Suprapubic skin (tissue), 4 donors: ENCODE results near the gene TGFBR2. TPM values are rescaled to one million over a fixed set of nuclear protein-coding genes. Genes with fewer than 3 reads are reported as not detected.

Experiments
- DNase-seq, 2 donors: peaks; one replicate each; pipeline ENCODE4 v3.0.0-alpha.2; 2019; ENCODE audit warnings: low spot score in 2 of 2
- H3K27ac ChIP-seq: fragments of 200-600 bp; sonication (generic); one replicate; pipeline ENCODE4 v1.5.1; 2019
- H3K27me3 ChIP-seq: fragments of 200-600 bp; sonication (generic); one replicate; pipeline ENCODE4 v1.5.1; 2019
- H3K36me3 ChIP-seq: fragments of 200-600 bp; sonication (generic); one replicate; pipeline ENCODE4 v1.5.1; 2019
- H3K4me1 ChIP-seq: fragments of 200-600 bp; sonication (generic); one replicate; pipeline ENCODE4 v1.5.1; 2019
- H3K4me3 ChIP-seq: fragments of 200-600 bp; sonication (generic); one replicate; pipeline ENCODE4 v1.5.1; 2019; ENCODE audit warnings: mild to moderate bottlenecking
- H3K9me3 ChIP-seq: fragments of 200-600 bp; sonication (generic); one replicate; pipeline ENCODE4 v1.5.1; 2019
- EP300 ChIP-seq: sonication (generic); formaldehyde crosslinking; IDR thresholded peaks from one replicate; pipeline ENCODE4 v1.6.1; 2017; ENCODE audit warnings: antibody characterized with exemption
- POLR2A ChIP-seq, 2 donors: fragments of 450-650 bp; IDR thresholded peaks; one replicate each; pipeline ENCODE4 v1.6.1; 2017; ENCODE audit warnings: antibody characterized with exemption in 2 of 2, mild to moderate bottlenecking in 2 of 2, moderate library complexity in 2 of 2
- POLR2AphosphoS5 ChIP-seq, 3 donors: sonication (generic); formaldehyde crosslinking; IDR thresholded peaks; one replicate each; pipeline ENCODE4 v1.6.1; 2017; ENCODE audit warnings: antibody characterized with exemption in 3 of 3
- WGBS: methylation state at CpG from one replicate; pipeline ENCODE4 v1.1.5; 2018; 5-methylcytosine and 5-hydroxymethylcytosine counted together
- total RNA-seq, 4 donors: library from RNA; depleted of rRNA; stranded (reverse); fragments of >200 nt; gene quantifications; one replicate each; pipeline ENCODE4 v1.1.0, GENCODE V29; 2016
- TF ChIP-seq, protein P1 (sequence below), 2 donors: fragments of 200-600 bp in 1 of 2; fragments of 450-650 bp in 1 of 2; sonication (generic) in 1 of 2; IDR thresholded peaks; one replicate each; pipeline ENCODE4 v1.5.1; 2016 to 2019; ENCODE audit warnings: antibody characterized with exemption in 2 of 2, mild to moderate bottlenecking in 1 of 2, moderate library complexity in 1 of 2

TGFBR2 gene
- total RNA-seq, 4 donors from 2014 or later: 63.7 to 84.3 (median 83.3) TPM

DNA sequence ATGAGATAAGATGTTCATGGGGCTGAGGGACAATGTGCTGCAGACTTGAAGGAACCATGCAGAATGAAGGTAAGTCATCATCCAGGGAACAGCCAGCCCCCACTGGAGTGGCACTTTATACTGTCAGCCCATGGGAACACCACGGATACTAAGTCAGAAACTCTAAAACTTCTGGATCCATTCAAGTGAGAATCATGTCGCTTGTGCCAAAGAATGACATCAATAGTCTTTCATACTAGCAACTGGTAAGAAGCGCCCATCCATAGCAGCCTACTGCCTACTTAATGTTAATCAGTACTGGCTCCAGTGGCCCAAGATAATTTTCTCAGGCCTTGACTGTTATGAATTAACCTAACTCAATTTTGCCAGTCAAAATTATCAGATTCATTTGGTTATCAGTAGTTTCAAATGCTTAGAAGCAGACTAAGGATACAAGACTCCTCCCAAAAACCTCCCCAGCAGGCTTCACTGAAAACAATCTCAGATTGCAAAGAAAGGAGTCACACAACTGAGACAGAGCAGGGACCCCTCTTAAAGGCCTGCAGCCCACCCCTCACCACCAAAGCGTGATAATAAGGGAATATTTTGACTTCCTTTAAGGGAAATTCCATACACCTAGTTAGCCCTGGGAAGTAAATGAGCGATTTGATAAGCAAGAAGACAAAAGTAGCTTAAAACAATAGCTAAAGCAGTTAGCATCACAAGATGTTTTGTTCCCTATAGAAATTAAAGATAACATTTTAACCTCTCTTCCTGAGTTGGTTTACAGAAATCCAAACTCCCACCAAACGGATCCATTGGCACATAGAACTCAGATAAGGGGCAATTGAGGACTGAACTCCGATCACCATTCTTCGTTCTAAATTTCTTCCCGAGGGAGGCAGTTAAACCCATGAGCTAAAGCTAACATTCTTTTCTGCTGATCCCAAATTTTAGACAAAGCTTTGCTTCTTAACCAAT lies 98.8 kb downstream of the TGFBR2 start:
- TF ChIP-seq EP300 (no peak), POLR2AphosphoS5 (IDR thresholded peaks at IDR 0.05) (no peak), POLR2A (IDR thresholded peaks at IDR 0.05) (no peak)
- TF ChIP-seq, protein P1, sequence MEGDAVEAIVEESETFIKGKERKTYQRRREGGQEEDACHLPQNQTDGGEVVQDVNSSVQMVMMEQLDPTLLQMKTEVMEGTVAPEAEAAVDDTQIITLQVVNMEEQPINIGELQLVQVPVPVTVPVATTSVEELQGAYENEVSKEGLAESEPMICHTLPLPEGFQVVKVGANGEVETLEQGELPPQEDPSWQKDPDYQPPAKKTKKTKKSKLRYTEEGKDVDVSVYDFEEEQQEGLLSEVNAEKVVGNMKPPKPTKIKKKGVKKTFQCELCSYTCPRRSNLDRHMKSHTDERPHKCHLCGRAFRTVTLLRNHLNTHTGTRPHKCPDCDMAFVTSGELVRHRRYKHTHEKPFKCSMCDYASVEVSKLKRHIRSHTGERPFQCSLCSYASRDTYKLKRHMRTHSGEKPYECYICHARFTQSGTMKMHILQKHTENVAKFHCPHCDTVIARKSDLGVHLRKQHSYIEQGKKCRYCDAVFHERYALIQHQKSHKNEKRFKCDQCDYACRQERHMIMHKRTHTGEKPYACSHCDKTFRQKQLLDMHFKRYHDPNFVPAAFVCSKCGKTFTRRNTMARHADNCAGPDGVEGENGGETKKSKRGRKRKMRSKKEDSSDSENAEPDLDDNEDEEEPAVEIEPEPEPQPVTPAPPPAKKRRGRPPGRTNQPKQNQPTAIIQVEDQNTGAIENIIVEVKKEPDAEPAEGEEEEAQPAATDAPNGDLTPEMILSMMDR (IDR thresholded peaks at IDR 0.05): no peak
- H3K27ac ChIP-seq: no peak overlapping the region
- peaks cover 4% of the 10 kb centered on the region for H3K4me1 ChIP-seq
- no peaks in the 10 kb centered on the region for H3K27me3 ChIP-seq
- H3K4me3 ChIP-seq: no peak overlapping the region
- WGBS: 81% methylated on average over 9 of the region's 9 CpGs
- no peaks in the 10 kb centered on the region for H3K36me3 ChIP-seq
- no peaks in the 10 kb centered on the region for H3K9me3 ChIP-seq
- no peak for DNase-seq

DNA sequence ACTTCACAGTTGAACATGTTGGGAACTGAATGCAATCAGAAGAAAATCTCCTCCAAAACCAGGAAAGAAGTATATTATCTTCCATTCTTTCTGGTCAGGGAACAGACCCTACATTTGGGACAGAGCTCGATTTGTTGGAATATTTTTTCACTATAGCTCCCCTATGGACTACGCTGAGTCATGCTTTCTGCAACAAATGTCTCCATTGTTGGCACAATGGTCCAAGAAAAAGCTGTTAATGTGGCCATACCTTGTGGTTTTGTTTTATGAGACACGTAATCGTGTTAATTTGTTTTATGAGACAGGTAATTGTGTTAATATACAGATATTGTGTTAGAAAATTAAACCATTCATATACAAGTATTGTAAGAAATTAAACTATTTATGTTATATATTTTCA lies 101.4 kb downstream of the TGFBR2 start:
- 89% methylated on average over 4 of the region's 4 CpGs for WGBS
- no peaks in the 10 kb centered on the region for H3K9me3 ChIP-seq

DNA sequence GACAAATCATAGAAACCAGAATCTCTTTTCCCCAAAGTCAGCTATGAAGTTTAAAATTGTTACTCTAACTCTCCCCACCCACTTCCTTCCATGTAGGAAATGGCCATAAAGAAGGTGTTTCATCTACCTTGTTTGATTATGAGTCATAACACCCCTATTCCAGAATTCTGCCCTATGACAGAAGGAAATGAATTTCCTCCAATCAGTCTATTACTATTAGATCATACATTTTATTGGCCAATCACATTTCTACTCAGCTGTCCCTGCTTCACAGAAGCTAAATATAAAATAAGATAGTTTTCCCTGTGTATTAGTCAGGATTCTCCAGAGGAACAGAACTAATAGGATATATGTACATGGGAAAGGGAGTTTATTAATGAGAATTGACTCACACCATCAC lies 102.1 kb downstream of the TGFBR2 start:
- no peak overlapping the region for H3K27ac ChIP-seq

More for the DNA sequence above, 101.4 kb downstream of the TGFBR2 start:
- H3K4me1 ChIP-seq: no peaks in the 10 kb centered on the region
- no peak for DNase-seq
- H3K27me3 ChIP-seq: no peaks in the 10 kb centered on the region
- no peaks in the 10 kb centered on the region for H3K36me3 ChIP-seq
- H3K4me3 ChIP-seq: no peak overlapping the region
- H3K27ac ChIP-seq: no peak overlapping the region
- TF ChIP-seq EP300 (no peak), POLR2AphosphoS5 (IDR thresholded peaks at IDR 0.05) (no peak), POLR2A (IDR thresholded peaks at IDR 0.05) (no peak)
- TF ChIP-seq, protein P1 (IDR thresholded peaks at IDR 0.05): no peak

DNA sequence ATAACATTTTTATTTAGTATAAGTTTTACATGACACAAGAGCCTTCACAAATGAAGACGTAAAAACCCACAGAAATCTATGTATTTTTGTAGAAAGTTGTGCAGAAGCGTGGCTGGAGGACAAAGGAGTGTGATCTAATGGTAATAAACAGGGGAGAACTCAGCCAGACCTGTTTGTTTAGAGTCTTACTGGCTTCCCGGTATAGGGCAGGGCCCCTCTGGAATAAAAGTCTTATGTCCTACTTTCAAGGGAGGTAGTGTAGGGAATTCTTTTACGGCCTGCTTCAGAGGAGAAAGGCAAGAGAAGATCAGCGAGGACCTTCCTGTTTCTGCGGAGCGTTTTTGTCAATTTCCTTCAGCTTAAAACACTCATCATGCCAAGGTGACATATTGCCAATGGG lies 103.6 kb downstream of the TGFBR2 start:
- no peaks in the 10 kb centered on the region for H3K4me1 ChIP-seq
- no peak overlapping the region for H3K27ac ChIP-seq
- no peaks in the 10 kb centered on the region for H3K27me3 ChIP-seq
- H3K4me3 ChIP-seq: no peak overlapping the region
- H3K9me3 ChIP-seq: no peaks in the 10 kb centered on the region
- TF ChIP-seq, protein P1 (IDR thresholded peaks at IDR 0.05): no peak
- TF ChIP-seq POLR2A (IDR thresholded peaks at IDR 0.05) (no peak), EP300 (no peak), POLR2AphosphoS5 (IDR thresholded peaks at IDR 0.05) (no peak)
- WGBS: 80% methylated on average over 7 of the region's 7 CpGs
- no peaks in the 10 kb centered on the region for H3K36me3 ChIP-seq
- no peak for DNase-seq

More for the DNA sequence above, 102.1 kb downstream of the TGFBR2 start:
- H3K9me3 ChIP-seq: no peaks in the 10 kb centered on the region
- H3K4me3 ChIP-seq: no peak overlapping the region
- H3K27me3 ChIP-seq: no peaks in the 10 kb centered on the region
- H3K36me3 ChIP-seq: no peaks in the 10 kb centered on the region
- no peak for DNase-seq
- no peak for TF ChIP-seq POLR2A (IDR thresholded peaks at IDR 0.05)
- TF ChIP-seq, protein P1 (IDR thresholded peaks at IDR 0.05): no peak
- no peak for TF ChIP-seq EP300
- H3K4me1 ChIP-seq: no peaks in the 10 kb centered on the region

DNA sequence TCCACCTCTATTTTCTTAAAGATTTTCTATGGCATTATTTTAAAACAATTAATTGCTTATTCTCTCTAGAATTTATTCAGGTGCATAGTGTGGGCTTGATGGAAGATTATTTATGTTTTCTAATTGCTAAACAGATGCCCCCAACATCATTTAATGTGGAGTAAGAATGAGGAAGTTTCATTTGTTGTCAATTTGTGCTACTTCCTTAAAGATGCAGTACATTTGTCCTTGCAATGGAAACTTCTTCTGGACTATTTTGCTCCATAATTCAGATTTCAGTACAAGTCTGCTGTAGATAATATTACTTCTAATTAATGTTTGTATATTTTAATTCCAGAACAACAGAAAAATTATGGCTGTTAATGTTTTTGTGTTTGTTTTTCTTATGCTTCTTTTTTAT lies 104.8 kb downstream of the TGFBR2 start:
- H3K9me3 ChIP-seq: no peaks in the 10 kb centered on the region
- no peak overlapping the region for H3K27ac ChIP-seq
- TF ChIP-seq, protein P1 (IDR thresholded peaks at IDR 0.05): no peak
- TF ChIP-seq POLR2AphosphoS5 (IDR thresholded peaks at IDR 0.05) (no peak), POLR2A (IDR thresholded peaks at IDR 0.05) (no peak), EP300 (no peak)
- H3K4me3 ChIP-seq: no peak overlapping the region
- H3K4me1 ChIP-seq: no peaks in the 10 kb centered on the region
- DNase-seq: no peak
- no peaks in the 10 kb centered on the region for H3K36me3 ChIP-seq
- H3K27me3 ChIP-seq: no peaks in the 10 kb centered on the region
